Neutrophil (primary cell): ENCODE measurements around the gene DGKE.

Experiments used
- H3K27ac ChIP-seq: fragments of 200-600 bp; sonication (generic); 2 replicates; pipeline ENCODE4 v1.5.1; 2016; ENCODE audit warnings: mild to moderate bottlenecking, moderate library complexity
- H3K27me3 ChIP-seq: fragments of 200-600 bp; sonication (generic); 2 replicates; pipeline ENCODE4 v1.6.0; 2016; ENCODE audit warnings: mild to moderate bottlenecking
- H3K36me3 ChIP-seq: fragments of 200-600 bp; sonication (generic); 2 replicates; pipeline ENCODE4 v1.5.1; 2017
- H3K4me1 ChIP-seq, 2 experiments: fragments of 200-600 bp in 1 of 2; sonication (generic) in 1 of 2; 1 replicate in 1 of 2; 2 replicates in 1 of 2; pipeline versions ENCODE4 v1.5.1 to v1.6.1; 2013 to 2016; ENCODE audit warnings: low read depth in 1 of 2, low read length in 1 of 2, mild to moderate bottlenecking in 1 of 2, moderate library complexity in 1 of 2; ENCODE audit not compliant: control insufficient read depth in 1 of 2, insufficient read depth in 1 of 2
- H3K4me3 ChIP-seq, 2 experiments: fragments of 200-600 bp in 1 of 2; sonication (generic) in 1 of 2; 1 replicate in 1 of 2; 2 replicates in 1 of 2; pipeline ENCODE4 v1.5.1; 2013 to 2016; ENCODE audit warnings: low read depth in 1 of 2, low read length in 1 of 2, mild to moderate bottlenecking in 1 of 2, moderate library complexity in 1 of 2
- H3K9me3 ChIP-seq: fragments of 200-600 bp; sonication (generic); 2 replicates; pipeline ENCODE4 v1.5.1; 2016
- CTCF ChIP-seq: fragments of 200-600 bp; sonication (generic); IDR thresholded peaks from 2 replicates; pipeline ENCODE4 v1.5.1; 2016; ENCODE audit warnings: antibody characterized with exemption

Gene DGKE

GRCh38 chr17:56884483-56885311 is 50.7 kb downstream of the DGKE start:
- H3K27me3 ChIP-seq: no peaks in the 10 kb centered on the region
- TF ChIP-seq CTCF: no peak
- peaks cover 35 to 40% of the 10 kb centered on the region in 2 experiments for H3K4me1 ChIP-seq
- H3K36me3 ChIP-seq: peaks cover 60% of the 10 kb centered on the region
- no peak overlapping the region for H3K4me3 ChIP-seq
- H3K9me3 ChIP-seq: no peaks in the 10 kb centered on the region
- peak overlapping the region; percentile 54 for H3K27ac ChIP-seq

GRCh38 chr17:56885312-56885657 is 51.3 kb downstream of the DGKE start:
- peaks cover 35 to 40% of the 10 kb centered on the region in 2 experiments for H3K4me1 ChIP-seq
- no peaks in the 10 kb centered on the region for H3K9me3 ChIP-seq
- no peaks in the 10 kb centered on the region for H3K27me3 ChIP-seq
- peaks cover 66% of the 10 kb centered on the region for H3K36me3 ChIP-seq
- no peak for TF ChIP-seq CTCF
- peak overlapping the region; percentile 54 for H3K27ac ChIP-seq
- H3K4me3 ChIP-seq: no peak overlapping the region

- Histone ChIP-seq H3K4me3 (no peak overlapping the region), H3K36me3 (peaks cover 76% of the 10 kb centered on the region), H3K27me3 (no peaks in the 10 kb centered on the region), H3K4me1 (peaks cover 35 to 40% of the 10 kb centered on the region in 2 experiments), H3K9me3 (no peaks in the 10 kb centered on the region), H3K27ac (peak overlapping the region; percentile 54)
- no peak for TF ChIP-seq CTCF
Measured at GRCh38 chr17:56886288-56886731, 52.4 kb downstream of the DGKE start.

GRCh38 chr17:56887105-56887504 is 53.2 kb downstream of the DGKE start:
- Histone ChIP-seq H3K4me1 (peaks cover 35 to 40% of the 10 kb centered on the region in 2 experiments), H3K27ac (peak overlapping the region; percentile 54), H3K27me3 (no peaks in the 10 kb centered on the region), H3K36me3 (peaks cover 77% of the 10 kb centered on the region), H3K4me3 (no peak overlapping the region), H3K9me3 (no peaks in the 10 kb centered on the region)
- no peak for TF ChIP-seq CTCF

- Histone ChIP-seq H3K36me3 (peaks cover 84% of the 10 kb centered on the region), H3K4me3 (no peak overlapping the region), H3K9me3 (no peaks in the 10 kb centered on the region), H3K27ac (peak overlapping the region; percentile 19), H3K4me1 (peaks cover 35 to 40% of the 10 kb centered on the region in 2 experiments), H3K27me3 (no peaks in the 10 kb centered on the region)
- TF ChIP-seq CTCF: no peak
Measured at GRCh38 chr17:56887552-56888467, 53.9 kb downstream of the DGKE start.
